HG03095 (cell line): Measurements from ENCODE around the gene ZDHHC14.

Experiments
- ATAC-seq: cut with Tn5 transposase; IDR thresholded peaks from one replicate; pipeline ENCODE4 v1.9.1; 2021; ENCODE audit warnings: moderate library complexity; ENCODE audit not compliant: unreplicated experiment

The ZDHHC14 gene

DNA sequence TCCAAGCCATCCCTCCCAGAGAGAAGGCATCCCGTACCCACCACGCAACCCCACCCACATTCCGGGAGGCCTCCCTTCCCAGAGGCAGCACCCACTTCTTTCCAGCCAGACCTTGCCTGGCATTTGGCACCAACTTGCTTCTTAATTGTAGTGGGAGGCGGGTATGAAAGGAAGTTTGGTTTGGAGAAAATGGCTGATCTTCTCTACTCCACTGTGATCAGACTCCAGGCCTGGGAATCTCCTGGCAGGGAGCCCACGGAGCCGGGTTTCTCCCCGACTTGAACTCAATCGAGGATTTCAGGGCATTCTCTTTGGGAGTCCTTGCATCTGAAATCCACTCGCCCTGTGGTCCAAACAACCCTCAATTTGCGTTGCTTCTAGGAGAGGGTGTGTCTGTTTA is 107.1 kb downstream of the ZDHHC14 start:
- no peak for ATAC-seq

DNA sequence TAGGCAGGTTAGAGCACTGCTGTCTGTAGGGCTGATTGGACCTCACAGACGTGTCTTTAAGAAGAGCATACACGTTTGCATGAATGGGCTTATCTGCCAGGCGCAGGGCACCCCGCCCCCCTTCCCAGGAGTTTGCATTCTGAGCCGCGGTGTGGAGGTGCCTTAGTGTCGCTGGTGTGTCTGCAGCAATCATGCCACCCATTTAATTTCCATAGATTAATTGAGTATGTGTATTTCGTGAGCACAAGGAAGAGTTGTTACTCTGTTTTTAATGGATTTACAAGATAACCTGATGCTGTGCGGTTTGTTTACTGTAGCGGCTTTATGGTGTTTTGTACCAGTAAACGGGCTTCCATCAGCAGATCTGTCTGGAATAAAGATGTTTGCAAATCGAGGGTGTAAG is 107.7 kb downstream of the ZDHHC14 start:
- ATAC-seq, result no peak

GRCh38 chr6:157490611-157491269 is 109.8 kb downstream of the ZDHHC14 start:
- no peak for ATAC-seq

- no peak for ATAC-seq
Observed at GRCh38 chr6:157491571-157492232, 110.7 kb downstream of the ZDHHC14 start.

GRCh38 chr6:157492249-157492648 is 111.3 kb downstream of the ZDHHC14 start:
- no peak for ATAC-seq

GRCh38 chr6:157492741-157493140 is 111.8 kb downstream of the ZDHHC14 start:
- ATAC-seq, result no peak

GRCh38 chr6:157493173-157493572 is 112.2 kb downstream of the ZDHHC14 start:
- ATAC-seq, result no peak

DNA sequence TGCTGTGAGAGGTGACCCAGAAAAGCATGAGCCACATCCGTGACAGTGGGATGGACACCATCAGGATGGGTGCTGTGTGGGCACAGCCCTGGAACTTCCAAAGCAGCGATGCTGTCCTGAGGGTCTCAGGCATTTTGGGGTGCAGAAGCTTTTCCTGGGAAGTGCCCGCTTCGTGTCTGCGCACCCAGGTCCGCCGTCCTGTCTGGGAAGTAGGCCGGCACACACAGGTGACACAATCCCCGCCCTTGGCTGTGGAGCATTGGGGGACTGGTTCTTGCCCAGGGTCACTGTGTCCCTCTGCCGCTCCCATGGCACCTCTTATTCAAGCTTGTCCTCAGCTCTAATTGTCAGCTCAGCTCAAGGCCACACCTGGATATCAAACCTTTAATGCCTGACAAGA is 112.6 kb downstream of the ZDHHC14 start:
- no peak for ATAC-seq

GRCh38 chr6:157494132-157494710 is 113.2 kb downstream of the ZDHHC14 start:
- no peak for ATAC-seq

- no peak for ATAC-seq
Observed at GRCh38 chr6:157496534-157497095, 115.6 kb downstream of the ZDHHC14 start.

GRCh38 chr6:157497579-157497978 is 116.6 kb downstream of the ZDHHC14 start:
- no peak for ATAC-seq

DNA sequence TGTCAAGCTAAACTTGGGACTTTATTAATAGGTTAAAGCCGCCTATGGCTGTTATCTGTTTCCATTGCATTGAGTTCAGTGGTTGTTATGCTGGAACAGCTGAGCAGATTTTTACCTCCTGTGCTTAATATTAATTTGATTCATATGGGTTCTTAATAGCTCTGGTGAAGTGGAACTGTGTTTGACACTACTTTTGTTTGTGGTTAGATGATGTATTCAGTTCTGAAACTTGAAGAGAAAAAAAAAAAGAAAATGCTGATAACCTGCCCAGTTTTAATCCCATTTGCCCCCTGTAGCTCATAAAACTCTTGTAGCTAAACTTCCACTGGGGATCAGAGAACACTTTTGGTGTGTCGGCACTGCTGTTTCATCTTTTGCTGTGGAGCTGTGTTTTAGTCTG is 117.8 kb downstream of the ZDHHC14 start:
- no peak for ATAC-seq

- ATAC-seq, result no peak
Observed at GRCh38 chr6:157500022-157500421, 119.0 kb downstream of the ZDHHC14 start.

DNA sequence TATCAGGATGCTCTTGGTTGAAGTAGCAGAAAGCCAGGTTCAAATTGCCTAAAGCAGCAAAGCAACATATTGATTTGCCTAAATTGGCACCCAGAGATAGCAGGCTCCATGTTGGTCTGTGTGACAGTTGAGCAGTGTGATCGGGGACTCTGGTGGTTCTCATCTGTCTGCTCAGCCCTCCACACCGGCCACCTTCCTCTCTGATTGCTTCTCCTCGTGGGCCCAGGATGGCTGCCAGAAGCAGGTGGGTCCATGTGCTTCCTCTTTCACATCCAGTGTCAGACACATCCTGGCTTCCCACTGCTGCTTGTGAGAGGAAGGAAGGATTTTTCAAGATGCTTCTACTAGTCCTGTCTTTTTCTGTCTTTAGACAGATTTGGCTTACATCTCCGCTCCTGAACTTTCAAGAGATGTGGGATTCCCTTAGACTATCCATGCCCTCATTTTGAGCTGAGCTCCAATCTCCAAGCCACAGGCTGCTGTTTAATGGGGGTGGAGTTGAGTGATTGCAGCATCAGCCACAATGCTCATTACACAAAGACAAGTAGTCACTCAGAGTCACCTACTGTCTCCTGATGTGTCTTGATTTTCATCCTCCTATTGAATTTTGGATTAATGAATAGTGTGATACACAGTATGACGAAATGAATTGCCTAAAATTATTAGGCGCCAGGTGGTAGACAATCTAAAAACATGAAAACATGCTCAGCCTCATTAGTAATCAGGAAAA is 122.2 kb downstream of the ZDHHC14 start:
- ATAC-seq, result no peak

GRCh38 chr6:157505912-157506491 is 125.0 kb downstream of the ZDHHC14 start:
- ATAC-seq, result no peak

- ATAC-seq, result no peak
Observed at GRCh38 chr6:157510323-157511188, 129.6 kb downstream of the ZDHHC14 start.

GRCh38 chr6:157511682-157512381 is 130.8 kb downstream of the ZDHHC14 start:
- ATAC-seq, result no peak

- no peak for ATAC-seq
Observed at GRCh38 chr6:157512382-157512682, 131.3 kb downstream of the ZDHHC14 start.

GRCh38 chr6:157513004-157513603 is 132.1 kb downstream of the ZDHHC14 start:
- no peak for ATAC-seq
